KMS-11 (cell line): Measurements from ENCODE around the gene TMEM52.
A peak's percentile ranks its signal among the peaks of the same experiment; 100 is the strongest.

Experiments used
- H2AFZ ChIP-seq: fragments of 200-600 bp; sonication (generic); 2 replicates; pipeline ENCODE4 v1.6.1; 2016; ENCODE audit warnings: antibody characterized with exemption, mixed run types, low read depth
- H3K27ac ChIP-seq: fragments of 200-600 bp; sonication (generic); 2 replicates; pipeline ENCODE4 v1.6.1; 2016; ENCODE audit warnings: mild to moderate bottlenecking, mixed run types
- H3K27me3 ChIP-seq: fragments of 200-600 bp; sonication (generic); 2 replicates; pipeline ENCODE4 v1.6.1; 2017; ENCODE audit warnings: mild to moderate bottlenecking, low read depth, mixed run types, moderate library complexity; ENCODE audit not compliant: insufficient read depth
- H3K36me3 ChIP-seq: fragments of 200-600 bp; sonication (generic); 2 replicates; pipeline ENCODE4 v1.6.1; 2017; ENCODE audit warnings: mild to moderate bottlenecking, mixed run types; ENCODE audit not compliant: insufficient read depth
- H3K4me1 ChIP-seq: fragments of 200-600 bp; sonication (generic); 2 replicates; pipeline ENCODE4 v1.6.1; 2016; ENCODE audit warnings: mild to moderate bottlenecking, low read depth, mixed run types; ENCODE audit not compliant: poor library complexity, severe bottlenecking
- H3K4me2 ChIP-seq: fragments of 200-600 bp; sonication (generic); 2 replicates; pipeline ENCODE4 v1.7.0; 2016; ENCODE audit warnings: mild to moderate bottlenecking, mixed run types
- H3K4me3 ChIP-seq: fragments of 200-600 bp; sonication (generic); IDR thresholded peaks from 2 replicates; pipeline ENCODE4 v1.6.1; 2017; ENCODE audit warnings: low read depth, low read length, mixed read lengths; ENCODE audit not compliant: insufficient read depth
- H3K79me2 ChIP-seq: fragments of 200-600 bp; sonication (generic); 2 replicates; pipeline ENCODE4 v1.6.1; 2016; ENCODE audit warnings: low read depth, mixed run types; ENCODE audit not compliant: insufficient read depth
- H3K9ac ChIP-seq: fragments of 200-600 bp; sonication (generic); 2 replicates; pipeline ENCODE4 v1.6.1; 2016; ENCODE audit warnings: mild to moderate bottlenecking, mixed run types
- H4K20me1 ChIP-seq: fragments of 200-600 bp; sonication (generic); 2 replicates; pipeline ENCODE4 v1.6.1; 2016; ENCODE audit warnings: mild to moderate bottlenecking, mixed run types; ENCODE audit not compliant: insufficient read depth
- TF ChIP-seq, protein P1 (sequence below): fragments of 200-600 bp; sonication (generic); conservative IDR thresholded peaks from 2 replicates; pipeline ENCODE4 v1.6.1; 2017; ENCODE audit warnings: low read depth, mild to moderate bottlenecking, antibody characterized with exemption, low read length, moderate library complexity, mixed read lengths

TMEM52 gene

DNA sequence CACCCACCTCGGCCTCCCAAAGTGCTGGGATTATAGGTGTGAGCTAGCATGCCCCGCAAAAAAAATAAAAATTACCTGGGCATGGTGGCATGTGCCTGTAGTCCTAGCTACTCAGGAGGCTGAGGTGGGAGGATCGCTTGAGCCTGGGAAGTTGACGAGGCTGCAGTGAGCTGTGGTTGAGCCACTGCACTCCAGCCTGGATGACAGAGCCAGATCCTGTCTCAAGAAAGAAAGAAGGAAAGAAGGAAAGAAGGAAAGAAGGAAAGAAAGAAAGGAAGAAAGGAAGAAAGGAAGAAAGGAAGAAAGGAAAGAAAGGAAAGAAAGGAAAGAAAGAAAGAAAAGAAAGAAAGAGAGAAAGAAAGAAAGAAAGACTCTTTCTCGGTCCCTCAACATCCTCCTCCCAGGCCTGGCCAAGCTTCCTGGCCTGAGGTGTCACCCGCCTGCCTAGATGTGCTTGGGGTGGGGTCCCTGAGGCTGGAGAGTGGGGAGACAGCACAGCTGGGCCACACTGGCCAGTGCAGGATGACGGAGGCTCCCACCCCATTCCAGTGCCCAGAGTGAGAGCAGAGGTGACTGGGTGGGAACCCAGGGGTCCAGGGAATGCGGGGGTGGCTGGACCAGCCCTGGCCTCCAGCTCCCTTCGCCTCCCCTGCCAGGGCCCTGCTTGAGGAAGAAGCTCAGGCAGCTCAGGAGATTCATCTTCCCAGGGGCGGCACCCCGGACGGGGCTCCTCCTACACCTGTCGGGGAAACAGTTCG lies 18.0 kb downstream of the TMEM52 start:
- H3K4me3 ChIP-seq: no peak overlapping the region
- no peak overlapping the region for H3K9ac ChIP-seq
- H3K4me2 ChIP-seq: no peak overlapping the region
- H3K79me2 ChIP-seq: no peaks in the 10 kb centered on the region
- no peaks in the 10 kb centered on the region for H3K27me3 ChIP-seq
- TF ChIP-seq, protein P1, sequence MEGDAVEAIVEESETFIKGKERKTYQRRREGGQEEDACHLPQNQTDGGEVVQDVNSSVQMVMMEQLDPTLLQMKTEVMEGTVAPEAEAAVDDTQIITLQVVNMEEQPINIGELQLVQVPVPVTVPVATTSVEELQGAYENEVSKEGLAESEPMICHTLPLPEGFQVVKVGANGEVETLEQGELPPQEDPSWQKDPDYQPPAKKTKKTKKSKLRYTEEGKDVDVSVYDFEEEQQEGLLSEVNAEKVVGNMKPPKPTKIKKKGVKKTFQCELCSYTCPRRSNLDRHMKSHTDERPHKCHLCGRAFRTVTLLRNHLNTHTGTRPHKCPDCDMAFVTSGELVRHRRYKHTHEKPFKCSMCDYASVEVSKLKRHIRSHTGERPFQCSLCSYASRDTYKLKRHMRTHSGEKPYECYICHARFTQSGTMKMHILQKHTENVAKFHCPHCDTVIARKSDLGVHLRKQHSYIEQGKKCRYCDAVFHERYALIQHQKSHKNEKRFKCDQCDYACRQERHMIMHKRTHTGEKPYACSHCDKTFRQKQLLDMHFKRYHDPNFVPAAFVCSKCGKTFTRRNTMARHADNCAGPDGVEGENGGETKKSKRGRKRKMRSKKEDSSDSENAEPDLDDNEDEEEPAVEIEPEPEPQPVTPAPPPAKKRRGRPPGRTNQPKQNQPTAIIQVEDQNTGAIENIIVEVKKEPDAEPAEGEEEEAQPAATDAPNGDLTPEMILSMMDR: no peak
- no peaks in the 10 kb centered on the region for H4K20me1 ChIP-seq
- peaks cover 43% of the 10 kb centered on the region for H3K4me1 ChIP-seq
- H3K36me3 ChIP-seq: no peaks in the 10 kb centered on the region
- H2AFZ ChIP-seq: no peak overlapping the region
- no peak overlapping the region for H3K27ac ChIP-seq

DNA sequence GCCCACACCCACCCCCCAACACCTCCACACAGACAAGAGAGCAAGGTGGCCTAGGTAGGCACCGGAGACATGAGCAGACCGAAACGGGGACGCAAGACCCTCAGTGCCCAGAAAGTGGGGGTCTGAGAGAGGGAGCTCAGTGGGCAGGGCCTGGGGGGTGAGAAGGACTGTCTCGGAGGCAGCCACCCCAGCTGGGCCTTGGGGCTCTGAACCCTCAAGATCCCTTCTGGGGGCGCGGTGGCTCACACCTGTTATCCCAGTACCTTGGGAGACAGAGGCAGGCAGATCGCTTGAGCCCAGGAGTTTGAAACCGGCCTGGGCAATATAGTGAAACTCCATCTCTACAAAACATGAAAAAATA lies 19.1 kb downstream of the TMEM52 start:
- no peaks in the 10 kb centered on the region for H3K36me3 ChIP-seq
- H3K4me2 ChIP-seq: no peak overlapping the region

DNA sequence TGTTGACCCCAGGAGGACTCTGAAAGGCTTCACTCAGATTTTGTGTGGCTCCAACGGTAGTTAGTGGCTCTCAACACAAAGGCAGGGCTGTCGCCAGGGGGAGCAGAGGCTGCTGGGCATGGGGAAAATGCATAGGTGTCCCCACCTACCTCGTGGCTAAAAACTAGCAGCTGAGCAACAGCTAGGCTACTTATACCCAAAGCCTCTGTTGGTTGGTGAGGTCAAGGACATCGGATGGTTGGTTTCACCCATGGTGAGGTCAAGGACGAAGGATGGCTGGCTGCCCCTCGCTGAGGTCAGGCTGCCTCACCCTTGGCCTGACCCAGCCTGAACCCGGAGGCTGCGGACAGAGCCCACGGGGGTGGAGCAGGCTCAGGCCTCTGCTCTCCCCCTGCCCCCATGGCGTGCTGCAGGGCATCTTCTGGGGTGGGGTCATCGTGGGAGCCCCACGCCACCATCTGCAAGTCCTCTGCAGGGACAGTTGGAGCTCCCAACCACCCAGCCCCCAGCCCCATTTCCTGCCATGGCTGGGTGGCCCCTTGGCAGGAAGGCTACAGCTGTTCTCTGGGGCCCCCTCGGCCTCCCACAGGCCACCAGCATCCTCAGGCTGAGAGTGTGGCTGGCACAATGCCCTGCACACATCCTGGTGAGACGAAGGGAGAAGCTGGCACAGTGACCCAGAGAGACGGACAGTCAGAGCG lies 19.7 kb downstream of the TMEM52 start:
- Histone ChIP-seq H3K27me3 (no peaks in the 10 kb centered on the region), H3K27ac (no peak overlapping the region), H3K9ac (no peak overlapping the region), H2AFZ (no peak overlapping the region), H3K4me2 (peak overlapping the region; percentile 23; the same call in 1 of the 2 replicates), H3K79me2 (no peaks in the 10 kb centered on the region), H3K4me3 (no peak overlapping the region), H3K36me3 (no peaks in the 10 kb centered on the region), H4K20me1 (no peaks in the 10 kb centered on the region), H3K4me1 (peaks cover 53% of the 10 kb centered on the region)
- TF ChIP-seq, protein P1: no peak

More for the DNA sequence above, 19.1 kb downstream of the TMEM52 start:
- TF ChIP-seq, protein P1: no peak
- Histone ChIP-seq H3K4me3 (no peak overlapping the region), H3K79me2 (no peaks in the 10 kb centered on the region), H3K27ac (no peak overlapping the region), H3K27me3 (no peaks in the 10 kb centered on the region), H3K9ac (no peak overlapping the region), H4K20me1 (no peaks in the 10 kb centered on the region), H3K4me1 (peaks cover 48% of the 10 kb centered on the region), H2AFZ (no peak overlapping the region)

DNA sequence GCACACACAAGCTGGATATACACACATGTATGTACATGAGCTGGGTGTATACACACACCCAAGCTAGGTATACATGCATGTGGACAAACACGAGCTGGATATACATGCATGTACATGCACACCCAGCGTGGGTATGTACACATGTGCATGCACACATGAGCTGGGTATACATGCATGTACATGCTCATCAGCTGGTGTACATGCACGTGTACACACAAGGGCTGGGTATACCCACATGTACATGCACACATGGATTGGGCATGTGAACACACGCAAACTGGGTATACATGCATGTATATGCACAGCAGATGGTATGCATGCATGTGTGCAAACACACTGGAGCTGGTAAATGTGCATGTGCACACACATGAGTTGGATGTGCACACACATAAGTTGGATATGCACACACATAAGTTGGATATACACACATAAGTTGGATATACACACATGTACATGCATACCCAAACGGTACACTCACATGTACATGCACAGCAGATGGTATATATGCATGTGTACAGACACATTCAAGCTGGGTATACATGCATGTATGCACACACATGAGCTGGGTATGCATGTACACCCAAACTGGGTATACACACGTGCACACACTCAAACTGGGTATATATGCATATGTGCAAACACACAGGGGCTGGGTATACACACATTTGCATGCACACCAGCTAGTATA lies 20.7 kb downstream of the TMEM52 start:
- TF ChIP-seq, protein P1: no peak
- no peak overlapping the region for H2AFZ ChIP-seq
- peak overlapping the region; percentile 96; the same call in 1 of the 2 replicates for H3K4me2 ChIP-seq
- no peak overlapping the region for H3K4me3 ChIP-seq
- H3K79me2 ChIP-seq: no peaks in the 10 kb centered on the region
- no peak overlapping the region for H3K9ac ChIP-seq
- H4K20me1 ChIP-seq: no peaks in the 10 kb centered on the region
- H3K36me3 ChIP-seq: no peaks in the 10 kb centered on the region
- H3K4me1 ChIP-seq: peaks cover 63% of the 10 kb centered on the region
- no peaks in the 10 kb centered on the region for H3K27me3 ChIP-seq
- H3K27ac ChIP-seq: no peak overlapping the region; the same call in 1 of the 2 replicates
